ENCODE data around the gene NXPH3. TPM values are rescaled to one million over a fixed set of nuclear protein-coding genes. Genes with fewer than 3 reads are reported as not detected.
A peak's percentile ranks its signal among the peaks of the same experiment; 100 is the strongest.

Gene NXPH3
- total and polyA plus RNA-seq, 2 of the 13 experiments (the other 11 are each of a cell fraction or from before 2014, with no cell fraction given): 0.04 to 0.58 TPM

- peak; percentile 30; the same call in 1 of the 2 replicates for TF ChIP-seq ZMYM3 (CRISPR knock-in tag; IDR thresholded peaks at IDR 0.05)
- TF ChIP-seq MXD1 (CRISPR knock-in tag; IDR thresholded peaks at IDR 0.05): no peak
- no peaks in the 10 kb centered on the region for H3K9me3 ChIP-seq (ENCODE audit: low read length)
- H4K20me1 ChIP-seq (ENCODE audit: insufficient read depth, low read length): no peaks in the 10 kb centered on the region
- no peak overlapping the region for H3K27ac ChIP-seq (ENCODE audit: extremely low read length, insufficient read depth, low read length)
- H3K36me3 ChIP-seq (replicated peaks in 1 of 2; ENCODE audit: control insufficient read depth in 1 of 2, insufficient read depth in 2 of 2, low read length in 2 of 2): no peaks in the 10 kb centered on the region
- ATAC-seq: no peak
- H3K4me1 ChIP-seq (ENCODE audit: insufficient read depth, low read length): peaks cover 15% of the 10 kb centered on the region
- intact Hi-C loops (cut with micrococcal nuclease; ENCODE audit: unreplicated experiment): no loop called here
- CTCF ChIA-PET (ENCODE audit: low intra/inter-chr PET ratio, low total read pairs): no interaction called here
- in situ Hi-C loops (cut with HindIII; ENCODE audit: extremely low pct_ligation_motif_present, low pct_unique_long_range_greater_than_20kb): no loop called here
- no peak overlapping the region for H3K4me2 ChIP-seq (ENCODE audit: low read depth, low read length)
- no peak overlapping the region for H3K4me3 ChIP-seq (replicated peaks in 1 of 3; ENCODE audit: insufficient read depth in 1 of 3, low read depth in 2 of 3, low read length in 3 of 3)
- 31% methylated on average over 14 of the region's 21 CpGs for WGBS (ENCODE audit: low lambda C conversion rate)
- POLR2A ChIA-PET: no interaction called here
- no peak for FAIRE-seq
- no peak for DNase-seq (ENCODE audit: low spot score)
- no TSS peak for BruUV-seq (replicated peaks)
- H3K9ac ChIP-seq (ENCODE audit: insufficient read depth, low read depth, low read length): no peak overlapping the region
- no peaks in the 10 kb centered on the region for H3K79me2 ChIP-seq (ENCODE audit: insufficient read depth, low read length)
- H2AFZ ChIP-seq (ENCODE audit: low read length): no peak overlapping the region
- H3K27me3 ChIP-seq (ENCODE audit: control insufficient read depth in 1 of 2, insufficient read depth in 2 of 2, low read length in 2 of 2): peaks cover 5 to 38% of the 10 kb centered on the region in 2 experiments
These were observed 4.5 kb downstream of the NXPH3 start for GRCh38 chr17:49580055-49580721.

- in situ Hi-C loops (cut with HindIII; ENCODE audit: extremely low pct_ligation_motif_present, low pct_unique_long_range_greater_than_20kb): no loop called here
- Histone ChIP-seq H3K79me2 (ENCODE audit: insufficient read depth, low read length) (no peaks in the 10 kb centered on the region), H3K27ac (ENCODE audit: extremely low read length, insufficient read depth, low read length) (no peak overlapping the region), H4K20me1 (ENCODE audit: insufficient read depth, low read length) (no peaks in the 10 kb centered on the region), H3K4me3 (replicated peaks in 1 of 3; ENCODE audit: insufficient read depth in 1 of 3, low read depth in 2 of 3, low read length in 3 of 3) (no peak overlapping the region), H3K9ac (ENCODE audit: insufficient read depth, low read depth, low read length) (no peak overlapping the region), H3K36me3 (replicated peaks in 1 of 2; ENCODE audit: control insufficient read depth in 1 of 2, insufficient read depth in 2 of 2, low read length in 2 of 2) (no peaks in the 10 kb centered on the region), H3K27me3 (ENCODE audit: control insufficient read depth in 1 of 2, insufficient read depth in 2 of 2, low read length in 2 of 2) (peaks cover 5 to 35% of the 10 kb centered on the region in 2 experiments), H2AFZ (ENCODE audit: low read length) (no peak overlapping the region), H3K9me3 (ENCODE audit: low read length) (no peaks in the 10 kb centered on the region), H3K4me2 (ENCODE audit: low read depth, low read length) (no peak overlapping the region), H3K4me1 (ENCODE audit: insufficient read depth, low read length) (peaks cover 13% of the 10 kb centered on the region)
- ChIA-PET POLR2A (no interaction called here), CTCF (ENCODE audit: low intra/inter-chr PET ratio, low total read pairs) (no interaction called here)
- ATAC-seq: no peak
- BruUV-seq (replicated peaks): no TSS peak
- no peak for FAIRE-seq
- no peak for DNase-seq (ENCODE audit: low spot score)
- intact Hi-C loops (cut with micrococcal nuclease; ENCODE audit: unreplicated experiment): no loop called here
- 74% methylated on average over 10 of the region's 12 CpGs for WGBS (ENCODE audit: low lambda C conversion rate)
- no peak for TF ChIP-seq ZNF512B (CRISPR knock-in tag; IDR thresholded peaks at IDR 0.05; ENCODE audit: borderline replicate concordance)
- no peak for TF ChIP-seq ZNF788 (CRISPR knock-in tag; IDR thresholded peaks at IDR 0.05; ENCODE audit: borderline replicate concordance)
- no peak for TF ChIP-seq ZNF572 (CRISPR knock-in tag; IDR thresholded peaks at IDR 0.05)
- no peak for TF ChIP-seq SRF (IDR thresholded peaks at IDR 0.05; ENCODE audit: low read depth, low read length)
- no peak for TF ChIP-seq RFXANK (CRISPR knock-in tag; IDR thresholded peaks at IDR 0.05)
- no peak for TF ChIP-seq EEA1 (CRISPR knock-in tag; IDR thresholded peaks at IDR 0.05; ENCODE audit: borderline replicate concordance)
- TF ChIP-seq TSC22D2 (CRISPR knock-in tag; IDR thresholded peaks at IDR 0.05; ENCODE audit: borderline replicate concordance): no peak
- TF ChIP-seq MTF2 (CRISPR knock-in tag; IDR thresholded peaks at IDR 0.05; ENCODE audit: borderline replicate concordance): no peak
- TF ChIP-seq ZNF670 (CRISPR knock-in tag; IDR thresholded peaks at IDR 0.05; ENCODE audit: borderline replicate concordance): no peak
- TF ChIP-seq ZNF18 (CRISPR knock-in tag; IDR thresholded peaks at IDR 0.05; ENCODE audit: insufficient replicate concordance): no peak
- TF ChIP-seq CC2D1A (CRISPR knock-in tag; IDR thresholded peaks at IDR 0.05): no peak
These were observed 5.4 kb downstream of the NXPH3 start for GRCh38 chr17:49580981-49581647.

Data from HepG2 (cell line).